ENCODE measurements around the gene SNX9. TPM values are rescaled to one million over a fixed set of nuclear protein-coding genes. Genes with fewer than 3 reads are reported as not detected.

Gene SNX9
- total and polyA plus RNA-seq, 2 donors (not counting 1 experiment from before 2014, with no cell fraction given), result 10.0 to 50.7 TPM

DNA sequence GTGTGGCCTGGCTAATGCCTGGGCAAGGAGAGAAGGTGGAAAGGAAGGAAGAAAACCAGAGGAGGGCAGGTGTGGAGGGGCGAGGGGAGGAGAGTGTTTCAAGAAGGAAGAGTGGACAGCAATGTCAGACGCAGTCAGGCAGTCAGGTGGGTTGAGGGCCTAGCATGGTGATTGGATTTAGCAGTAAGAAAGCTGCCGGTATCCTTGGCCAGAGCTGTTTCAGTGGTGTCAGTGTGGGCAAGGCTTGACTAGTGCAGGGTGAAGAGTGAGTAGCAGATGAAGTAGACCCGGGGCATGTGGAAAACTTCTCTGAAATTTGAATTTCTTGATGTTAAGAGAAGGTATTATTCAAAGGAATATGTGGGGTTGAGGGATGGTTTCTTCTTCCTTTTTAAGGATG, 27.0 kb downstream of the SNX9 start:
- ChIA-PET POLR2A (no interaction called here), CTCF (no interaction called here)
- Mint-ChIP-seq H3K9me3 (ENCODE audit: insufficient read depth) (peaks cover 6% of the 10 kb centered on the region), H3K27ac (peak overlapping the region; percentile 33), H3K27me3 (no peaks in the 10 kb centered on the region), H3K4me1 (peaks cover 57% of the 10 kb centered on the region), H3K4me3 (no peak overlapping the region)
- no peak overlapping the region for H3K9ac ChIP-seq (ENCODE audit: low read length)
- no peaks in the 10 kb centered on the region for H3K36me3 ChIP-seq (replicated peaks in 1 of 2; ENCODE audit: control extremely low read depth in 1 of 2, control insufficient read depth in 1 of 2, extremely low read depth in 1 of 2, insufficient read depth in 2 of 2, low read length in 1 of 2)
- peaks cover 96% of the 10 kb centered on the region for H3K79me2 ChIP-seq (ENCODE audit: control insufficient read depth, insufficient read depth, low read length)
- peak overlapping the region; percentile 23 for H3K4me2 ChIP-seq (replicated peaks; ENCODE audit: low read depth, low read length, poor library complexity, severe bottlenecking)
- ATAC-seq (ENCODE audit: low read depth), result no peak
- peaks cover 3 to 23% (median 12%) of the 10 kb centered on the region in 3 donors for H3K9me3 ChIP-seq (ENCODE audit: control extremely low read depth in 1 of 3, control insufficient read depth in 2 of 3, insufficient read depth in 1 of 3, low read length in 2 of 3)
- no peak overlapping the region for H3K4me3 ChIP-seq (ENCODE audit: control extremely low read depth in 1 of 5, extremely low read depth in 1 of 5, insufficient read depth in 1 of 5, low read depth in 2 of 5, low read length in 4 of 5)
- 98% methylated on average over 4 of the region's 4 CpGs for WGBS (ENCODE audit: insufficient coverage)
- no peak for DNase-seq
- no peak for TF ChIP-seq EZH2 (IDR thresholded peaks at IDR 0.05; ENCODE audit: borderline replicate concordance, insufficient read depth, low read depth, low read length, poor library complexity, severe bottlenecking)
- TF ChIP-seq, protein P1, sequence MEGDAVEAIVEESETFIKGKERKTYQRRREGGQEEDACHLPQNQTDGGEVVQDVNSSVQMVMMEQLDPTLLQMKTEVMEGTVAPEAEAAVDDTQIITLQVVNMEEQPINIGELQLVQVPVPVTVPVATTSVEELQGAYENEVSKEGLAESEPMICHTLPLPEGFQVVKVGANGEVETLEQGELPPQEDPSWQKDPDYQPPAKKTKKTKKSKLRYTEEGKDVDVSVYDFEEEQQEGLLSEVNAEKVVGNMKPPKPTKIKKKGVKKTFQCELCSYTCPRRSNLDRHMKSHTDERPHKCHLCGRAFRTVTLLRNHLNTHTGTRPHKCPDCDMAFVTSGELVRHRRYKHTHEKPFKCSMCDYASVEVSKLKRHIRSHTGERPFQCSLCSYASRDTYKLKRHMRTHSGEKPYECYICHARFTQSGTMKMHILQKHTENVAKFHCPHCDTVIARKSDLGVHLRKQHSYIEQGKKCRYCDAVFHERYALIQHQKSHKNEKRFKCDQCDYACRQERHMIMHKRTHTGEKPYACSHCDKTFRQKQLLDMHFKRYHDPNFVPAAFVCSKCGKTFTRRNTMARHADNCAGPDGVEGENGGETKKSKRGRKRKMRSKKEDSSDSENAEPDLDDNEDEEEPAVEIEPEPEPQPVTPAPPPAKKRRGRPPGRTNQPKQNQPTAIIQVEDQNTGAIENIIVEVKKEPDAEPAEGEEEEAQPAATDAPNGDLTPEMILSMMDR (IDR thresholded peaks at IDR 0.05), result no peak
- H2AFZ ChIP-seq (ENCODE audit: insufficient read depth, low read depth, low read length, poor library complexity, severe bottlenecking), result no peak overlapping the region
- no peak overlapping the region for H3K27ac ChIP-seq (ENCODE audit: low read length in 2 of 2)
- H3K4me1 ChIP-seq (ENCODE audit: control insufficient read depth in 2 of 2, insufficient read depth in 2 of 2, low read length in 2 of 2), result peaks cover 41 to 47% of the 10 kb centered on the region in 2 donors
- intact Hi-C loops (cut with micrococcal nuclease), result no loop called here
- peaks cover 77% of the 10 kb centered on the region for H4K20me1 ChIP-seq (ENCODE audit: control insufficient read depth, insufficient read depth, low read length, poor library complexity, severe bottlenecking)
- H3K27me3 ChIP-seq (replicated peaks in 1 of 4; ENCODE audit: control extremely low read depth in 1 of 4, control insufficient read depth in 3 of 4, insufficient read depth in 4 of 4, low read length in 3 of 4), result no peaks in the 10 kb centered on the region

DNA sequence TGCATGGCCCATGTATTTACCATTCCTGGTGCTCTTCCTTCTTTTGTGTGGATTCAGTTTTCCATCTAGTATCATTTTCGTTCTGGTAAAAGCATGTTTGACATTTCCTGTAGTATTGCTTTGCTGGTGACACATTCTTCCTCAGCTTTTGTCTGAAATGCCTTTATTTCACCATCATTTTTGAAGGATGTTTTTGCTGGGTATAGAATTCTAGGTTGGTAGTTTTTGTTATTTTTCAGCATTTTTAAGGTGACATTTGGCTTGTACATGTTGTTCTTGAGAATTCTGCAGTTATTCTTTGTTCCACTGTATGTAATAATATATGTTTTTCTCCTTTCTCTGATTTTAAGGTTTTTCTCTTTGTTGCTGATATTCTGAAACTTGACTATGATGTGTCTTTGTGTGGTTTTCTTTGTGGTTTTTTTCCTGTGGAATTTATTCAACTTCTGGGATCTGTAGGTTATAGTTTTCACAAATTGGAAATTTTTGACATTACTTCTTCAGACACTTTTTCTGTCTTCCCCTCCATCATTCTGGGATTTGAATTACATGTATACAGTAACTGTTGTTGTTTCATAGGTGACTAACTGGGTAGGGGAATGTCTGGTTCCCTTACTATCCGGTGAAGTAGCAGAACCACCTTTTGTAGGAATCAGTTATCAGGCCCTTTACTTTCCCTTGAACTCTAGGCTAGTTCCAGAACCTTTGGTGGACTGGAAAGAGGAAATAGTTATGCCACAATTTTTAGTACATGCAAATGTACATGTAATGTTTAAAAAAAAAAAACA, 30.2 kb downstream of the SNX9 start:
- Mint-ChIP-seq H3K27ac (no peak overlapping the region), H3K9me3 (ENCODE audit: insufficient read depth) (peaks cover 6% of the 10 kb centered on the region), H3K4me1 (peaks cover 38% of the 10 kb centered on the region), H3K4me3 (no peak overlapping the region), H3K27me3 (no peaks in the 10 kb centered on the region)
- ATAC-seq (ENCODE audit: low read depth) (no peak), DNase-seq (no peak)
- Histone ChIP-seq H3K79me2 (ENCODE audit: control insufficient read depth, insufficient read depth, low read length) (peaks cover 98% of the 10 kb centered on the region), H3K9ac (ENCODE audit: low read length) (no peak overlapping the region), H3K27me3 (replicated peaks in 1 of 4; ENCODE audit: control extremely low read depth in 1 of 4, control insufficient read depth in 3 of 4, insufficient read depth in 4 of 4, low read length in 3 of 4) (no peaks in the 10 kb centered on the region), H3K27ac (ENCODE audit: low read length in 2 of 2) (no peak overlapping the region), H3K9me3 (ENCODE audit: control extremely low read depth in 1 of 3, control insufficient read depth in 2 of 3, insufficient read depth in 1 of 3, low read length in 2 of 3) (peaks cover 3 to 23% (median 16%) of the 10 kb centered on the region in 3 donors), H3K36me3 (replicated peaks in 1 of 2; ENCODE audit: control extremely low read depth in 1 of 2, control insufficient read depth in 1 of 2, extremely low read depth in 1 of 2, insufficient read depth in 2 of 2, low read length in 1 of 2) (no peaks in the 10 kb centered on the region), H2AFZ (ENCODE audit: insufficient read depth, low read depth, low read length, poor library complexity, severe bottlenecking) (no peak overlapping the region), H3K4me2 (replicated peaks; ENCODE audit: low read depth, low read length, poor library complexity, severe bottlenecking) (no peak overlapping the region), H4K20me1 (ENCODE audit: control insufficient read depth, insufficient read depth, low read length, poor library complexity, severe bottlenecking) (peaks cover 60% of the 10 kb centered on the region), H3K4me1 (ENCODE audit: control insufficient read depth in 2 of 2, insufficient read depth in 2 of 2, low read length in 2 of 2) (peaks cover 17 to 18% of the 10 kb centered on the region in 2 donors), H3K4me3 (ENCODE audit: control extremely low read depth in 1 of 5, extremely low read depth in 1 of 5, insufficient read depth in 1 of 5, low read depth in 2 of 5, low read length in 4 of 5) (no peak overlapping the region)
- TF ChIP-seq EZH2 (IDR thresholded peaks at IDR 0.05; ENCODE audit: borderline replicate concordance, insufficient read depth, low read depth, low read length, poor library complexity, severe bottlenecking), result no peak
- TF ChIP-seq, protein P1 (IDR thresholded peaks at IDR 0.05), result no peak
- no CpG with 5 or more reads among the region's 2 CpGs for WGBS (ENCODE audit: insufficient coverage)
- ChIA-PET POLR2A (no interaction called here), CTCF (no interaction called here)
- intact Hi-C loops (cut with micrococcal nuclease), result no loop called here

Measured in B cell (primary cell).